ENCODE data around the gene TAX1BP3.
A peak's percentile ranks its signal among the peaks of the same experiment; 100 is the strongest.

TAX1BP3 gene

DNA sequence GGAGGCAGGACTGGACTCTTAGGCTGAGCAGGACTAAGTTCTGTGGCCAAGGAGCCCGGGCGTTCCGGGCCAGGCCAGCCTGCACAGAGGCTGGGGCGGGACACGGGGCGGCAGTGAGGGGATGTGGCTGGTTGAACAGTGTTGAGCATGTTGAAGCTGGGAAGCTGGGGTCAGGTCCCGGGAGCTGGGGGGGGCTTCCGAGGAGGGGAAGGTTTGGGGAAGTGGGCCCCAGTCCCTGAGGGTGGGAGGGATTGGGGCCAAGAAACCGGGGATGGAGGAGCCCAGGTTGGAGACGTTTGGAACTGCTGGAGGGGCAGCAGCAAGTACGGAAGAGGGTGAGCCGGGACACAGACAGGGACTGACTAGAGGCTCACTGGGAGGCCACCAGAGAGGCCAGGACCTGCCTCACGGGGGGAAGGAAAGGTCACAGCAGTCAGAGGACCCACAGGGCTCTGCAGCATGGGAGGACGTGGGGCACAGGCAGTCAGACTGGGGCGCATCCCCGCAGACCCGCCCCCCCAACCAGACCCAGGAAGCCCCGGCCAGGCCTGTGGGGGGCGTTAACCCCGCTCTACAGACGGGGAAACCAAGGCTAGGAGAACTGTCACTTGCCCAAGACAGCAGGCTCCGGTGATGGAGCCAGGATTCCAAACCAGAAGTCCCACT, 9.5 kb downstream of the TAX1BP3 start:
- no peak for DNase-seq (ENCODE audit: low read depth in 2 of 2)

DNA sequence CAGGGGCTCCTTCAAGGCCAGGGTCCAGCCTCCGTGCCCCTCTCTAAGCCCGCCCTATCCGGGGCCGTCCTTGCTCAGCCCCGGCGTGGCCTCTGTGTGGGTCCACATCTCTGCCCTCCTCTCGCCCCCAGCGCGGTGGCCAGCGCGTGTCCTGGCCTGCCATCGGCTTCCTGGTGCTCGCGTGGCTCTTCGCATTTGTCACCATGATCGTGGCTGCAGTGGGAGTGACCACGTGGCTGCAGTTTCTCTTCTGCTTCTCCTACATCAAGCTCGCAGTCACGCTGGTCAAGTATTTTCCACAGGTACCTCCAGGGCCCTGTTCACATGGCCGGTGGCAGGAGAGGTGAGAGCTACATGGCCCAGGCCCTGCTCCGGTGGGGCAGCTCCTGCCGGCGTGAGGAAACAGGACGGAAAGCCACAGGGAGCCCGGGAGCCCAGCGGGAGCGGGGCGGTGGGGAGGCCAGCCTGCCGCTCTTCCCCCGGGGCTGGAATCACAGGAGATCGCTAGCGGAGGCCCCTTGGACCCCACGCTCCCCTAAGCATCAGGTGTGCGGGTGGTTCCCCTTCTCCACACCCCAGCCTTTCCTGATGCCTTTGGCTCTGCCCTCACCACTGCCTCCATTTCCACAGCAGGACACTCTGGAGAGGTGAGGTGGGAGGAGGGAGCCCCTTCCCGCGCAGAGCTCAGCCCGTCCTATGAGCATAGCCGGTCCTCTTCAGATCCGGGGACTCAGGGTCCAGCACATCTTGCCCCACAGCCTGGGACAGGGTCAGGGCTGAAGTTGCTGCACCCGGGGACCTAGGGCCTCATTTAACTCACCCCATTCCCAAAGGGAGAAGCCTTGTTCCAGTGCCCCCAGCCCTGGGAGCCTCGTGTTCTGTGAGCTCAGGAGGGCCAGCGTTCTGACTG, 10.2 kb downstream of the TAX1BP3 start:
- DNase-seq (ENCODE audit: low read depth in 2 of 2), result no peak

DNA sequence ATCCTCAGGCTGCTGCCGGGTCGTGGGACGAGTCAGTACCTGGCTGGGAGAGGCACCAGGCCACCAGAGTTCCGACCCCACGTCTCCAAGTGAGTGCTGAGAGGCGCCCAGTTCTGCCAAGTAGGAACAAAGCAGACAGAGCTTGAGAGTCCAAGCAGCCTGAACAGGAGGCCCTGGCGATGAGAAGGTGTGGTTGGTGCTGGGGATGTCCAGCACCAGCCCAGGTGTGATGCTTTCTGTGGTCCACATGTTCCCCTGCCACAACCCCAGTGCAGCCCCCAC, 10.8 kb downstream of the TAX1BP3 start:
- no peak for DNase-seq (ENCODE audit: low read depth in 2 of 2)

DNA sequence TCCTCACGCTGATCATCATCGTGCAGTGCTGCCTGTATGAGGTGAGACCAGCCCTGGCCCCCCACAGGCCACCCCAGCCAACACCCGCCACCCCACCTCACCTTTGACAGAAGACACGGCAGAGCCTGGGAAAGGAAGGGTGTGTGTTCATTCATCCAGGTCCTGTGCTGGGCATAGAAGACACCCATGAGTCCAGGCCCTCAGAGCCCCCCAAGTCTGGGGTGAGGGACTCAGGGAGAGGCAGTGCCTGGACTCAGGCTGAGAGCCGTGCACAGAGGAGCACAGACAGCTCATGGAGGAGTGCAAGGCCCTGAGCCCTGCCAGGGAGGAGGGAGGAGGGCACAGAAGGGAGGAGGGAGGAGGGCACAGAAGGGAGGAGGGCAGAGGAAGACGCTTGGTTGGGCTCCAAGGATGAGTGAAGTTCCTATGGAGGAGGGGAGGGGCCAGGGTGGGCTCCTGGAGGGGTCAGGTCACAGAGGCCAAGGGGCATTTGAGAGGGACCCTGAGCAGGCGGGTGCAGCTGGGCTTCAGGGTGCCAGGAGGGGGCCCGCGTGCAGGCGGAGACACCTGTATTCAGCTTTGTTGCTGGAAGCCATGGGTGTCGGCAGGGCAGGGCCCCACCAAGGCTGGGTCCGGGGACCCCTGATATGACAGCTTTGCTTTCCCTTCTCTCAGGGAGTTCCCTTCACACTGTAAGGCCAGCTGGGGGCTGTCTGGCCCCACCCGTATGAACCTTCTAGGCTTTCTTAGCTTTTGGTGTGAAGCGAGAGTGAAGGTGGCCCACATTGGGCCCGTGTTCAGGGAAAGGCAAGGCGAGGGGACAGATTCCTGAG, 11.4 kb downstream of the TAX1BP3 start:
- DNase-seq (ENCODE audit: low read depth in 2 of 2), result no peak

DNA sequence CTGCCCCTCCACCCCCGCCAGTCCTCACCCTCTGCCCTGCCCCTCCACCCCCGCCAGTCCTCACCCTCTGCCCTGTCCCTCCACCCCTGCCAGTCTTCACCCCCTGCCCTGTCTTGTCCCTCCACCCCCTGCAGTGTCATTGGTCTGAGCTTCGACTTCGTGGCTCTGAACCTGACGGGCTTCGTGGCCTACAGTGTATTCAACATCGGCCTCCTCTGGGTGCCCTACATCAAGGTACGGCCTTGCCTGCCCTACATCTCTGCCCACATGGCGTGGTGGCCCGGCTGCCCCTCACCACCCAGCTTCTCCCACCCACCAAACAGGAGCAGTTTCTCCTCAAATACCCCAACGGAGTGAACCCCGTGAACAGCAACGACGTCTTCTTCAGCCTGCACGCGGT, 12.0 kb downstream of the TAX1BP3 start:
- no peak for DNase-seq (ENCODE audit: low read depth in 2 of 2)

DNA sequence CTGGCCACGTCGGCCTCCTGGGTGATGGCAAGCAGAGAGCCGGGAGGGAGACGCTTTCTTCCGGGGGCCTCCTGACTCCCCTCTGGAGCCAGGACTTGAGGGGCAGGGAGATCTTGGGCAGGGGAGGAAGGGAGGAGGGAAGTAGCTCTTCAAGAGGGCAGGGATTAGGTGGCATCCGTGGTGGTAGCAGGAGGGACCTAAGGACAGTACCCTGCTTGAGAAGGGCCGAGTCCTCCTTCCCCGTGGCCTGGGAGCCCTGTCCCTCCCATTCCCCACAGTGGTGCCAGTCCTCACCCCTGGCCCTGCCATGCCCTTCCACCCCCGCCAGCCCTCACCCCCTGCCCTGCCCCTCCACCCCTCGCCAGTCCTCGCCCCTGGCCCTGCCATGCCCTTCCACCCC, 12.6 kb downstream of the TAX1BP3 start:
- no peak for DNase-seq (ENCODE audit: low read depth in 2 of 2)

DNA sequence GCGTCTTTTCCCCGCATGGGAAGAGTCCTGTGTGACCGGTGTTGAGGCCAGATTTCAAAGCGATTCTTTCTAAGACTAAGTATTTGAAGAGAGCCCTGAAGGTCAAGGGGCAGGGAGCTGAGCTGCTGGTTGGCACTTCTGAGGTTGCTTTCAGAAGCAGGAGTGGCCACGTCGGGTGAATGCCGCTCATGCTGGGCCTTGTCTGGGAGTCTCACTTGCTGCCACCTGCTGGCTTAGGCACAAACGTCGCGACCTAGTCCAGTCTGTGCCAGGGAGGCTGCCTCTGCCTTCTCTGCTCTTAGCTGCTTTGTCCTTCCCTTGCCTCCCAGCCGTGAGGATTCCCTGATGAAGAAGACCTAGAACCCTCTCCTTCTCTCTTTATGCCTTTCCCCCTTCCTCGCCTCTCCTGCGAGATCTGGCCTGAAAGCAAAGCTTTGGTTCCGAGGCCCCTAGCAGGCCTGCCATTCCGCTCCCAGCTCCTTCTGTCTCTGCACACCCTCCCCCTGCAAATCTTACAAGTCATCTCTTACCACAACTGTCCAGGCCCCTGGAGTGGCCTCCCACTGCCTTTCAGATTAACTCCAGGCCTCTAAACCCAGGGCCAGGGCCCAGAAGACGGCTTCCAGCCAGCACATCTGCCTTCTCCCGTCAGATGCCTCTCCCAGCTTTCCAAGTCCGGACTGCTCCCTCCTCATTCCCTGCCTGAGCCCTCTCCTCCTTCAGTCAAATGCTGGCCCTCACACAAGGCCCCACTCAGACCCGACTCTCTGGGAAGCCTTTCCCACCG, 20.4 kb downstream of the TAX1BP3 start:
- no peak for DNase-seq (ENCODE audit: low read depth in 2 of 2)

DNA sequence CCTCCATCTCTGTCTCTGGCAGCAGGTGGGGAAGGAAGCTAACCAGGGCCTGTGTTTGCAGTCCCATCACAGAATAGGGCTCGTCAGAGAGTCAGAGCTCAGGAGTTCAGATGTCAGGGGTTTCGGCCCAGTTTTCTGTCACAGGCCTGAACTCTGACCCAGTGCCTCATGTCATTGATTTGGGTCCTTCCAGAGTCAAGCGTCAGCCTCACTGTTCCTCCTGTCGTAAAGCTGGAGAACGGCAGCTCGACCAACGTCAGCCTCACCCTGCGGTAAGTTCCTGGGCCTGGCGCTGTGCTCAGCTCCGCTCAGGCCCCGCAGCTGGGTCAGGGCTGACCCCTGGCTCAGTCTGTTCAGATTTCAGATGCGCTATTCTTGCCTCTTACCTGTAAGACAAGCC, 21.1 kb downstream of the TAX1BP3 start:
- DNase-seq (ENCODE audit: low read depth in 2 of 2), result no peak

DNA sequence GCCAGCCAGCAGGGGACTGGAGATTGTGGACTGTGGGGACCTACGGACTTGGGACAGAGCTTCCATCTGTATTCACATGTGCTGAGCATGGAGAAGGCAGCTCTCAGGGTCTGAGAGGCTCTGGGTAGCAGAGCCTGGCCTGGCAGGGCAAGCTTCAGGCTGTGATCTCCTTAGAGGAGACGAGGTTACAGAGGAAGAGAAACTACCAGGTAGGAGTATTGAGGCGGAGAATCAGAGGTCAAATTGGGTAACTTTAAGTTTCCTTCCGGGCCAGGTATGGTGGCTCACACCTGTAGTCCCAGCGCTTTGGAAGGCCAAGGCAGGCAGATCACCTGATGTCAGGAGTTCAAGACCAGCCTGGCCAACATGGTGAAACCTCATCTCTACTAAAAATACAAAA, 23.1 kb downstream of the TAX1BP3 start:
- DNase-seq (ENCODE audit: low read depth in 2 of 2), result no peak

DNA sequence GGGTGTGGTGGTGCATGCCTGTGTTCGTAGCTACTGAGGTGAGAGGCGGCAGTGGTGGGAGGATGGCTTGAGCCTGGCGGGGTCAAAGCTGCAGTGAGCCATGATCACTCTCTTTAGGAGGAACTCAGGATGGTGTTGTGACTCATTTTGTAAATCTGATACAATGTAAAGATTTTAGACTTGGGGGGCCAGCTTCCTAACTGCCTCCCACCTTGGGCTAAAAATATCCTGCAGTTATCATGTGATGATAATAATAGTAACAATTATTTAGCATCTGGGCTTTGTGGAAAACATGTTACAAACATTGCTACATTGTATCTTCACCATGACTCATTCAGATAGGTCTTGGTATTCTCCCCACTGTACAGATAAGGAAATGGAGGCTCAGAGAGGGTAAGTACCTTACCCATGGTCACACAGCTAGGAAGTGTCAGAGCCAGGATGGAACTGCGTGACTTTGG, 24.5 kb downstream of the TAX1BP3 start:
- DNase-seq (ENCODE audit: low read depth in 2 of 2), result no peak

DNA sequence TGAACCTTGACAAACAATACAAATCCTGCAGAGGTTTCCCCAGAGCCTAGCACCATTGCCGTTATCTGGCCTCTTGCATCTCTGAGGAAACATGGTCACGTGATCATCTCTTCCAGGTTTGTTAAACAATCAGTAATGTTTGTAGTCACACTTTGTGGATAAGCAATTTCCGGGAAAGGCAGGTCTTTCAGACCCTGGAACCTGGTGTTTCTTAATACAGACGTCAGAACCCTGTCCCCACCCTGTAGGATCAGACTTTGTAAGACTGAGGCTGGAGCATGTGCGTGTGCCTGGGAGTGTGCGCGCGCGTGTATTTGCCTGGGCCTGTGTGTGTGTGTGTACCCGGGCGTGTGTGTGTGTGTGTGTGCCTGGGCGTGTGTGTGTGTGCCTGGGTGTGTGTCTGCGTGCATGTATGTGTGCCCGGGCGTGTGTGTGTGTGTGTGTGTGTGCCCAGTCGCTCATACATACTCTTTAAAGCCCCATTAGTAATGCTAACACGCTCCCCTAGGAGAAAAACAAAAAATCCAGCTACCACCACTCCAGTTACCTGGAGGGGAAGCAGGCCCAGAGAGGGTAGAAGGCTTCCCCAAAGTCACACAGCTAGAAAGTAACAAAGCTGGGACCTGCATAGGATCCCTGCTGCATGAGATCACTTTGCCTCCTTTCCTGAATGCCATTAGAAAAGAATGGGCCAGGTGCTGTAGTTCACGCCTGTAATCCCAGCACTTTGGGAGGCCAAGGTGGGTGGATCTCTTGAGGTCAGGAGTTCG, 26.5 kb downstream of the TAX1BP3 start:
- DNase-seq (ENCODE audit: low read depth in 2 of 2), result no peak

DNA sequence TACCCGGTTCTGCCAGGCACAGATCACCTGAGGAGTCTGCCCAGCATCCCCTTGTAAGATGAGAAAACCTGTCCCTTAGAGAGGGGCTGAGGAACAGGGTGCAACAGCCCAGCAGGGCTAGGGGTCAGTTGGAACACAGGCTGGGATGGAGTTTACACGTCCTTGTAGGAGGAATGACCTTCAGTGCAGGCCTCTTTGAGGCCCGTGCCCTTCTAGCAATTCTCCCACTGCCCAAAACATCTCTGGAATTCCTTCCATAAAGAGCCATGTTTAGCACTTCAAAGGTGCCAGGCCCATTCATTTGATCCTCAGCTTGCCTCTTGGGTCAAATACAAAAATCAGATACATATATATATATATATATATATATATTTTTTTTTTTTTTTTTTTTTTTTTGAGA, 27.4 kb downstream of the TAX1BP3 start:
- DNase-seq (ENCODE audit: low read depth in 2 of 2), result no peak

DNA sequence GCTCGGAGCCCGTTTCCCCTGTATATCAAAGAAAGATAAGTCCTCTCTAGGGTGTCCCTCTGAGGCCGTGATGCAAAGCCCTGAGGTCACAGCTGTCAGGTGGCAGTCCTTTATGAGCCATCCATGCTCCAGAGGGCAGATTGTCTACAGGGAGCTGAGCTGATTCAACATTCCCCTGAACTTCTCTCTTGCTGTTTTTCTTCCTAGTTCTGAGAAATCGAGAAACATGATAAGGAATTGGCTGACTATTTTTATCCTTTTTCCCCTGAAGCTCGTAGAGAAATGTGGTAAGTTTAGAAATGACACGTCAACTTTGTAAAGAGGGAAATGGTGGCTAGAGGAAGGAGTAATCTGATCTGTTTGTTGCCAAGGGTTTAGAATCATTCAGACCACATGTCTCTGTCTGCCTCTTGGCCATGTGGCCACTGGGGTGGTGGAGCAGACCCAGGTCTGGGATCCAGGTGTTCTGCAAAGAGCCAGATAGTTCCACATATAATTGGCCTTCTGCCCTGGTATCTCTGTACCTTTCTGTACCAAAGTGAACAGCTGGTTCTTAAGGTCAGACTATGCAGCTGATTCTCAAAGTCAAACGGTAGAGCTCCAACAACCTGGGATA, 28.3 kb downstream of the TAX1BP3 start:
- no peak for DNase-seq (ENCODE audit: low read depth in 2 of 2)

DNA sequence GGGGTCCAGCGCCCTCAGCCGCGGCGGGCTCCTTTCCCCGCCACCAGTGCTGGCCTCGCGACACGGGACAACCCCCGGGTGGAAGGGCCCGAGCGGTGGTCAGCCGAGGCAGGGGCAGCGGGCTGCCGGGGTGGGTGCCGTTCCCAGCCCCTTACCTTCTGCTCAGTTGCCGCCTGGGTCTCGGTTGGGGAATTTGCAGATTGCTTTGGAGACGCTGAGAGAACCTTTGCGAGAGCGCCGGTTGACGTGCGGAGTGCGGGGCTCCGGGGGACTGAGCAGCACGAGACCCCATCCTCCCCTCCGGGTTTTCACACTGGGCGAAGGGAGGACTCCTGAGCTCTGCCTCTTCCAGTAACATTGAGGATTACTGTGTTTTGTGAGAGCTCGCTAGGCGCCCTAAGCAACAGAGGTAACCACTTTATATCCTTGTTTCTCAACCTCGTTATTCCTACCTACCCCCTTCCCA, 31.4 kb downstream of the TAX1BP3 start:
- no peak for DNase-seq (ENCODE audit: low read depth in 2 of 2)

DNA sequence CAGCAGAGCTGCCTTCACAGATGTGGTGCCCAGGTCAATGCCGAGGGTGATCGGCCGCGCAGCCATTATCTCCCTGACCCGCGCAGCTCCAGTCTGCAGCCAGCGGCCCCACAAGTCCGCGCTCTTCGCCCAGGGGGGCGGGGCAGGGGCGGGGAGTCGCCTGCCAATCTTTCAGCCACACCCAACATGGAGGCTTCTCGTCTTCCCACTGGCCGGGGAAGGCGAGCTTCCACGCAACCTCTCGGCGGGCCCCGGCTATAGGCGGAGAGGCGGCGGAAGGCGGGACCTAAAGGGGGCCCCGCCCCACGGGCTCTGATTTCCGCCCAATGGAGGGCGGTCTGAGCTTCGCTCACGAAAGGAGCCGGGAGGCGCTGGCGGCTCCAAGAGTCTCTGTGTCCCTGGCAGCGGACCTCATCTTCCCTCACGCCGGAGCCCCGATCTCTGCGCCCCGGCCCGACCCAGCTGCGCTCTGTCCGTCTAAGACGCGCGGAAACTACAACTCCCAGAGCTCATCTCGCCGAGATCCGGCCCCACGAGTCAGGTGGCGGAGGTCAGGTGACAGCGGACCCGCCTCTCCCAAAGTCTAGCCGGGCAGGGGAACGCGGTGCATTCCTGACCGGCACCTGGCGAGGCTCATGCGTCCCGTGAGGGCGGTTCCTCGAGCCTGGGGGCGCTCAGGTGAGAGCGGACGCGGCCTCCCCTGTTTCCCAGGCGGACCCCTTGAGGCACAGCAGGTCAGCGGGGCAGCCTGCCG, 32.0 kb downstream of the TAX1BP3 start, which contains the start of the genes CTNS and SHPK:
Gene CTNS, plus strand, starts transcription at position 607 of the 754 bp plus-strand sequence. CDS start 3,447 bp downstream, outside the sequence.
Gene SHPK, minus strand, starts transcription at position 97 of the 754 bp plus-strand sequence. Its CDS starts 31 bp downstream, at position 66.
- peak; percentile 85 to 88 for DNase-seq (ENCODE audit: low read depth in 2 of 2)

DNA sequence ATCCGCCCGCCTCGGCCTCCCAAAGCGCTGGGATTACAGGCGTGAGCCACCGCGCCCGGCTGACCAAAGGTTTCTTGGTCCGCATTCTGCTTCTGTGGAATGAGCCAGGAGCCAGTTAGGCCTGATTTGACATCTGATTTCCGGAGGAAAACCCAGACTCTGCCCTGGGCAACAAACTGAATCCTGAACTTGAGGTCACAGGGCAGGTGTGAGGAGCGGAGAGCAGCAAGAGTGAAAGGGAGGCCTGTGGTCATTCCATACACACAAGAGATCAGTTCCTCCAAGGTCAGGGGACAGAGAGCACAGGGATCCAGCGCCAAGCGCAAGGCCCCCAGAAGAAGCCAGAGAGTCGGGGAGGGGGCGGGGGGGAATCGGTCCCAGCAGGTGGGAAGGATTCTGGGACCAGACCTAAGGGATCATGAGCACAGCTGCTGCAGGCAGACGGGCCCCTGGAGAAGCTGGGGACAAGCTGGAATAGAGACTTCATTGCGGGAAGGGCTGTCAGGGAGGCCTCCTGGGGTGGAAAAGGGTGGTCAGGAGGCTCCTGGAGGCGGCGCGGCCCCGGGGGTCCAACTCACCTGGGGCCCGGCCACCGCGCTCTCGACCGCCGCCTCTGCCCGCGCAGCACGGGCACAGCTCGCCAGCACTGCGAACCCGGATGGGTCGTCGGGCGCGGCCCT, 32.8 kb downstream of the TAX1BP3 start:
- no peak for DNase-seq (ENCODE audit: low read depth in 2 of 2)

DNA sequence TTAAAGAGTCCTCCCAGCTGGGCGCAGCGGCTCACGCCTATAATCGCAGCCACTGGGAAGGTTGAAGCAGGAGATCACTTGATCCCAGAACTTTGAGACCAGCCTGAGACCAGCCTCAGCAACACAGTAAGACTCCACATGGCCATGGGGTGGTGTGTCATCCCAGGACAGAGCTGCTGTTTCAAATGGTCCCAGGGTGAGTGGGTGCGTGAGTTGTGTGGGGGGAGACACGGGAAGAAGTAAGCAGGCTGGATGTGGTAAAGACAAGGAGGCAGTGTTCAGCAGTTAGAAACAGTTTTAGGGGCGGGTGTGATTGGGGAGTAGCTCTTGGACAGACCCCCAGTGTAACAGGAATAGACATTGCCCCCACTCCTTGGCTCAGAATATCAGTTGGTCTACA, 36.1 kb downstream of the TAX1BP3 start:
- DNase-seq (ENCODE audit: low read depth in 2 of 2), result no peak

DNA sequence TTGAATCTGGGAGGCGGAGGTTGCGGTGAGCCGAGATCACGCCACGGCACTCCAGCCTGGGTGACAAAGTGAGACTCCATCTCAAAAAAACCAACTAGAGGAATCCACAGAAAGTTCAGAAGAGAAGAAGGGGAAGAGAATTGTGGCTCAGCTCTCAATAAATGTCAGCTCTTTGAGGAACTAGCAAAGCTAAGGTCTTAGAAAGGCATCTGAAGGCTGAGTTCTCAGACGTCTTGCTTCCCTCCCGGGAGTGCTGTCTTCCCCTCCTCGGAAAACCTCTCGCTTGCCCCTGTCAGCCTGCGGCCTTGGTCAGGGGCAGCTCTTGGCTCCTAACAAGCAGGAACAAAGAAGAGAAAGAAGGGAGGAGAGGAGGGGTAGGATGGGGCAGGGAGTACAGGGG, 37.6 kb downstream of the TAX1BP3 start:
- no peak for DNase-seq (ENCODE audit: low read depth in 2 of 2)

DNA sequence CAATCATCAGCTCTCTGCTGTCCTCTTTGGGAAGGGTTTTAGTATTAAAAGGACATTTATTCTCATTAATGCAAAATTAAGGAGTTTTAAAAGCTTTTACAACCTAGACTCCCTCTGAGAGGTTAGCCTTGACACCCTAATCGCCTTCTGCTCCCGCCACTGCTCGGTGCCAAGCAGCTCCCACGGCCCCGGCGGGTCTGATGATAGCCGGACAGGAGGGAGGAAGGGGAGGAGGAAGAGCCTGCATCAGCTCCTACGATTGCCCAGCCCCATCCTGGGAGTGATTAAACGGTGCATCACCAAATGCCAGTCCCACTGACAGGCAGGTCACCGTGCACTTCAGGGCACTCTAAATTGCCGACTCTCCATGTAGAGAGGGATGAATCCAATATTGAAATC, 40.6 kb downstream of the TAX1BP3 start:
- DNase-seq (ENCODE audit: low read depth in 2 of 2), result no peak

All from fibroblast of skin of left biceps (primary cell).